Kidney epithelial cell (primary cell): ENCODE data around the gene SMU1. TPM values are rescaled to one million over a fixed set of nuclear protein-coding genes. Genes with fewer than 3 reads are reported as not detected.
"Not testable (repeated sequence)": the region's sequence is repeated elsewhere in the genome, so short reads cannot be mapped to it uniquely, and the experiment has no call there.

Source experiments
- DNase-seq: peaks from one replicate; pipeline ENCODE4 v3.0.0-alpha.2; 2010; ENCODE audit warnings: low read depth
- H3K27me3 ChIP-seq: 2 replicates; pipeline ENCODE4 v1.6.0; 2011; ENCODE audit warnings: low read length; ENCODE audit not compliant: control insufficient read depth, insufficient read depth
- H3K36me3 ChIP-seq: 2 replicates; pipeline ENCODE4 v1.5.1; 2011; ENCODE audit warnings: low read length; ENCODE audit not compliant: control insufficient read depth, insufficient read depth
- H3K4me3 ChIP-seq: 2 replicates; pipeline ENCODE4 v1.5.1; 2011; ENCODE audit warnings: low read depth, mild to moderate bottlenecking, control low read depth, low read length
- total RNA-seq: library from RNA; depleted of rRNA; stranded (reverse); fragments of >200 nt; gene quantifications from 2 replicates; pipeline ENCODE4 v1.2.3, GENCODE V29; 2015
- TF ChIP-seq, protein P1 (sequence below): IDR thresholded peaks from 2 replicates; pipeline ENCODE4 v1.5.1; 2011; ENCODE audit warnings: mild to moderate bottlenecking, moderate library complexity, low read length, control low read depth, inconsistent platforms; ENCODE audit not compliant: insufficient read depth, poor library complexity, severe bottlenecking

The SMU1 gene
- total RNA-seq, 1 donor from 2014 or later, result 18.9 TPM

DNA sequence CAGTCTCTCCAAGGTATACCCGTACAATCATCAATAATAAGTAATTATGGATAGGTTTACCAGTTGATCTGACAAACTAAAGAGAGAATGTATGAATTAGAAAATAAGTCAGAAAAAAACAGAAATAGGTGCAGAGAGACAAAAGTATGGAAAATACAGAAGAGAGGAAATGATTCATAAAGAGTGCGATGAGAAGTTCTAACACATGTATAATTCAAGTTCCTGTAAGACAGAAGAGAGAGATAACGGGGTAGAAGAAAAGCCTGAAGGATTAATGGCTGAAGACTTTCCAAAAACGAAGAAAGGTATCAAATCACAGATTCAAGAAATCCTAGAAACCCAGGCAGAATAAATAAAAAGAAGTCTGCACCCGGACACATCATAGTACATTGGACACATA lies 16.2 kb upstream of the SMU1 start:
- Histone ChIP-seq H3K4me3 (no peak overlapping the region), H3K27me3 (no peaks in the 10 kb centered on the region), H3K36me3 (no peaks in the 10 kb centered on the region)
- TF ChIP-seq, protein P1, sequence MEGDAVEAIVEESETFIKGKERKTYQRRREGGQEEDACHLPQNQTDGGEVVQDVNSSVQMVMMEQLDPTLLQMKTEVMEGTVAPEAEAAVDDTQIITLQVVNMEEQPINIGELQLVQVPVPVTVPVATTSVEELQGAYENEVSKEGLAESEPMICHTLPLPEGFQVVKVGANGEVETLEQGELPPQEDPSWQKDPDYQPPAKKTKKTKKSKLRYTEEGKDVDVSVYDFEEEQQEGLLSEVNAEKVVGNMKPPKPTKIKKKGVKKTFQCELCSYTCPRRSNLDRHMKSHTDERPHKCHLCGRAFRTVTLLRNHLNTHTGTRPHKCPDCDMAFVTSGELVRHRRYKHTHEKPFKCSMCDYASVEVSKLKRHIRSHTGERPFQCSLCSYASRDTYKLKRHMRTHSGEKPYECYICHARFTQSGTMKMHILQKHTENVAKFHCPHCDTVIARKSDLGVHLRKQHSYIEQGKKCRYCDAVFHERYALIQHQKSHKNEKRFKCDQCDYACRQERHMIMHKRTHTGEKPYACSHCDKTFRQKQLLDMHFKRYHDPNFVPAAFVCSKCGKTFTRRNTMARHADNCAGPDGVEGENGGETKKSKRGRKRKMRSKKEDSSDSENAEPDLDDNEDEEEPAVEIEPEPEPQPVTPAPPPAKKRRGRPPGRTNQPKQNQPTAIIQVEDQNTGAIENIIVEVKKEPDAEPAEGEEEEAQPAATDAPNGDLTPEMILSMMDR, result no peak
- DNase-seq, result no peak

DNA sequence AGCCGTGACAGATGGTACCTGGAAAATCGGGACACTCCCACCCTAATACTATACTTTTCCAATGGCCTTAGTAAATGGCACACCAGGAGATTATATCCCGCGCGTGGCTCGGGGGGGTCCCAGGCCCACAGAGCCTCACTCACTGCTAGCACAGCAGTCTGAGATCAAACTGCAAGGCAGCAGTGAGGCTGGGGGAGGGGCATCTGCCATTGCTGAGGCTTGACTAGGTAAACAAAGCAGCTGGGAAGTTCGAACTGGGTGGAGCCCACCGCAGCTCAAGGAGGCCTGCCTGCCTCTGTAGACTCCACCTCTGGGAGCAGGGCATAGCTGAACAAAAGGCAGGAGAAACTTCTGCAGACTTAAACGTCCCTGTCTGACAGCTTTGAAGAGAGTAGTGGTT lies 9.2 kb upstream of the SMU1 start:
- H3K4me3 ChIP-seq, H3K27me3 ChIP-seq, H3K36me3 ChIP-seq, DNase-seq: not testable (repeated sequence)

DNA sequence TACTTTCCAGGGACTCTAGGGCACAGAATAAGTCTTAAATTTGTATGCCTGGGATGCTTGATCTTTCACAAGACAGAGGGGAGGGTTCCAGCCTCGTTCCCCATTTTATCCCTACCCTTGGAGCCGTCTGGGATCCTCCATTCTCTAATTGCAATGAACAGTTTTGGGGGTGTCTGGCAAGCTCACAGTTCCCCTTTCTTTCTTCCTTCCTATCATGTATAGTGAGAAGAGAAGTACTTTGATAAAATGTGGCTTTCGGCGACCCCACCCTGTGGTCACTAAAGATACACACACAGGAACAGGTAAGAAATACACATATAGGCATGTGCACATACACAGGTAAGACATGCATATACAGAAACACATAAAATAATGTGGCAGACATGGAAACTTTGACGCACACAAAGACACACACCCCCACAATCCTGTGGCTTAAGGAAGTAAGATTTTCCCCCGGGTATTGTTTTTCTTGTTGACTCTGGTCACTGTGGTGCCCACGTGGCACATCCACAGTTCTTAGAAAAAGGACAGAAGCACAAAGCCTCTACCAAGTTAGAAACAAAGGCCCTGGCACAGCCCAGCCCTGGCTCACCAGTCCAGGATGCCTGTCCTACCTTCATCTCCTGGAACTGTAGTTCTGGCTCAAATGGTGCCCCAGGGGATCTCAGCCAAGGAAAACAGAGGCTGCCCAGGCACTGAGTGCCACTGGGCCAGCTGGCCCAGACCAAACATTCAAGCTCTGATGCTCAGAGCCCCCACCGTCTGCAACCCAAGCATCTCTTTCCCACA lies 6.3 kb upstream of the SMU1 start:
- no peak for DNase-seq
- TF ChIP-seq, protein P1, result no peak
- no peak overlapping the region for H3K4me3 ChIP-seq
- H3K27me3 ChIP-seq, result no peaks in the 10 kb centered on the region
- H3K36me3 ChIP-seq, result no peaks in the 10 kb centered on the region

DNA sequence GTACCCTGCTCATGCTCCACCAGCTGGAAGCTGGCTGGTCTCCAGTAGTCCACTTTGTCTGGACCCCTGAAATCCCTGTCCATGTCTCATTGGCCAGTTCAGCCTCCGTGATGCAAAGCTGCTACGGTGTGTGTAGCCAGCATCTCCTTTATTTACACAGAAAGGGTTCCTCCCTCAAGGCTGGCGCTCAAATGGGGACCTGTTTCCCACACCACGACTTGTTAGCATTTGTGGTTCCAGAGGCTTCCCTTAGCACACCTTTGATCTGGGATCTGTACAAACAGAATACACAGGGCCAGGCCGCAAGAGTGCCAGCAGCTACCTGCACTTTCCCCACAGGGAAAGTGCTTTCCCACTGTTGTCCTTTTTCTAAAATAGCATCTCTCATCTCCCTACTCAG lies 5.7 kb upstream of the SMU1 start:
- H3K27me3 ChIP-seq, result no peaks in the 10 kb centered on the region
- DNase-seq, result no peak
- TF ChIP-seq, protein P1, result no peak
- H3K36me3 ChIP-seq, result no peaks in the 10 kb centered on the region
- no peak overlapping the region for H3K4me3 ChIP-seq

DNA sequence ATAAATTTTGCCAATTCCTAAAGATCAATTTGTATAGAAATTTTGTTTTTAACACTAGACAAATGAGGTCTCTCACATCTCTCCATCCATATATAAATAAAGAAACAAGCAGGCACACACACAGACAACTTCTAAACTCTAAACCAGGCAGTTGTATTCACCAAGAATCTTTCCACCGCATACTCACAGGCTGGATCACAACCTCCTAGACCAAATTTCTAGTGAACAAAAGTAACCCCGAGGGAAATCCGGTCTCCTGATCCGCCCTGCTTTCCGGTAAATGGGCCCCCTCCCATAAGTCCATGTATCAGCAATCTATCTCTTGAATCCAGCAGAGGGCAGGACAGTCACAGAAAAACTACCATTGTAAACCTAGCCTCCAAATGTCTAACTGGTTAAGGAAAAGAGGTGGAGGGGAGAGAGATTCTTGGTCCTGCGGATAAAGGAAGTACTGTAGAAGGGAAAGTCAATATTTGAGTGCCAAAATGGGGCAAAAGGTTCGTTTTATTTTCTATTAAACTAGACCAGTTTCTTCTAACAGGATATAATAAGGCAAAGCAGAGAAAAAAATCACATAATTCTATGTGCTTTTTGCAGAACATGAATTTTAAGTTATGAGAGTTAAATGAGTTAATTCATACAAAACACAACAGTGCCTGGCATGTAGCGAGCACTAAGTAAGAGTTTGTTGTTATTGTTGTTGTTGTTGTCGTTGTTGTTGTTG lies 4.8 kb upstream of the SMU1 start:
- TF ChIP-seq, protein P1, result peak; percentile 67
- H3K4me3 ChIP-seq, result no peak overlapping the region
- H3K36me3 ChIP-seq, result no peaks in the 10 kb centered on the region
- no peaks in the 10 kb centered on the region for H3K27me3 ChIP-seq
- DNase-seq, result peak; percentile 61

DNA sequence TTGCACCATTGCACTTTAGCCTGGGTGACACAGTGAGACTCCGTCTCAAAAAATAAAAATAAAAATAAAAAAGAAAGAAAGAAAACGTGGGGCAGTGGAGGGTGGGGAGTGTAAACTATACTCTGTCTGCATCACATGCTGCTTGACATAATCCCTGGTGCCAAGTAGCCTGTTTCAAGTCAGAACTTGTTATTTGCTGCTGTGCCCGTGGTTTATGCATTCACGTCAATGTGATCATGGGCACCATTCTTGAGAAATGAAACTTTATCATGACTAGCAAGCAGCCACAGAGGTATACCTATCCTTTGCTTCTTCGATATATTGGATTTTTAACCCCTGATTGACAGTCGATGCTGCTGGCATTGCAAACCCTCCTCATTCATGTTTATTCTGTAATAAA lies 4.1 kb upstream of the SMU1 start:
- no peaks in the 10 kb centered on the region for H3K36me3 ChIP-seq
- H3K4me3 ChIP-seq, result no peak overlapping the region
- DNase-seq, result no peak
- no peaks in the 10 kb centered on the region for H3K27me3 ChIP-seq
- TF ChIP-seq, protein P1, result no peak
